HepG2 (cell line): ENCODE measurements around the gene ZNF621. TPM values are rescaled to one million over a fixed set of nuclear protein-coding genes. Genes with fewer than 3 reads are reported as not detected.

ENCODE experiments used
- ATF5 ChIP-seq: sonication (generic); formaldehyde crosslinking; IDR thresholded peaks from 2 replicates; pipeline ENCODE4 v1.4.0; 2020; ENCODE audit warnings: mild to moderate bottlenecking, low read depth, missing genetic modification reagents
- ATF7-NPFF ChIP-seq: sonication (generic); formaldehyde crosslinking; IDR thresholded peaks from 2 replicates; pipeline ENCODE4 v1.8.1; 2023; ENCODE audit warnings: mild to moderate bottlenecking, low read depth, missing genetic modification reagents, moderate library complexity
- FOXC1 ChIP-seq: sonication (generic); formaldehyde crosslinking; IDR thresholded peaks from 2 replicates; pipeline ENCODE4 v1.8.0; 2022; ENCODE audit warnings: mild to moderate bottlenecking, missing genetic modification reagents, borderline replicate concordance
- FOXO1 ChIP-seq: sonication (generic); formaldehyde crosslinking; IDR thresholded peaks from 2 replicates; pipeline ENCODE4 v1.4.0; 2020; ENCODE audit warnings: missing genetic modification reagents
- HDAC6 ChIP-seq: fragments of 200-600 bp; sonication (generic); IDR thresholded peaks from 2 replicates; pipeline ENCODE4 v1.7.0; 2017; ENCODE audit warnings: mild to moderate bottlenecking, antibody characterized with exemption, low read length, low read depth
- HMGA1 ChIP-seq: sonication (generic); formaldehyde crosslinking; conservative IDR thresholded peaks from 2 replicates; pipeline ENCODE4 v1.4.0; 2020; ENCODE audit warnings: missing genetic modification reagents
- MYNN ChIP-seq: sonication (generic); formaldehyde crosslinking; IDR thresholded peaks from 2 replicates; pipeline ENCODE4 v1.4.0; 2020; ENCODE audit warnings: mild to moderate bottlenecking, low read depth, missing genetic modification reagents
- SKI ChIP-seq: fragments of 450-650 bp; IDR thresholded peaks from one replicate; pipeline ENCODE4 v1.6.1; 2018; ENCODE audit warnings: mild to moderate bottlenecking; ENCODE audit not compliant: partially characterized antibody
- TCF7L2 ChIP-seq: IDR thresholded peaks from 2 replicates; pipeline ENCODE4 v1.6.1; 2011; ENCODE audit warnings: mild to moderate bottlenecking, low read depth, low read length, moderate library complexity
- THAP7 ChIP-seq: sonication (generic); formaldehyde crosslinking; IDR thresholded peaks from 2 replicates; pipeline ENCODE4 v1.8.1; 2023; ENCODE audit warnings: mild to moderate bottlenecking, missing genetic modification reagents
- ZBED4 ChIP-seq: sonication (generic); formaldehyde crosslinking; IDR thresholded peaks from 2 replicates; pipeline ENCODE4 v1.4.0; 2020; ENCODE audit warnings: missing genetic modification reagents, borderline replicate concordance
- ZBTB7B ChIP-seq: sonication (generic); formaldehyde crosslinking; IDR thresholded peaks from 2 replicates; pipeline ENCODE4 v1.4.0; 2020; ENCODE audit warnings: missing genetic modification reagents
- ZNF18 ChIP-seq: sonication (generic); formaldehyde crosslinking; IDR thresholded peaks from 2 replicates; pipeline ENCODE4 v1.8.0; 2022; ENCODE audit warnings: mild to moderate bottlenecking, missing genetic modification reagents; ENCODE audit not compliant: insufficient replicate concordance
- ZNF503 ChIP-seq: sonication (generic); formaldehyde crosslinking; IDR thresholded peaks from 2 replicates; pipeline ENCODE4 v1.4.0; 2020; ENCODE audit warnings: missing genetic modification reagents
- ZNF569 ChIP-seq: sonication (generic); formaldehyde crosslinking; IDR thresholded peaks from 2 replicates; pipeline ENCODE4 v1.5.0; 2020; ENCODE audit warnings: mild to moderate bottlenecking, missing genetic modification reagents, moderate library complexity, borderline replicate concordance
- ZNF800 ChIP-seq: sonication (generic); formaldehyde crosslinking; IDR thresholded peaks from 2 replicates; pipeline ENCODE4 v1.4.0; 2020; ENCODE audit warnings: missing genetic modification reagents
- ZNF816 ChIP-seq: sonication (generic); formaldehyde crosslinking; IDR thresholded peaks from 2 replicates; pipeline ENCODE4 v1.8.0; 2022; ENCODE audit warnings: missing genetic modification reagents, mild to moderate bottlenecking, borderline replicate concordance
- polyA plus RNA-seq, 8 experiments: library from polyadenylated mRNA; depleted of rRNA in 3 of 8; stranded (reverse) in 7 of 8; unstranded in 1 of 8; fragments of >200 nt; fragmentation: Illumina TruSeq in 4 of 8; extraction: Trizol in 4 of 8; gene quantifications; 2 replicates each; pipeline versions ENCODE4 v1.2.1 to v1.2.3, GENCODE V29; 2011 to 2016; ENCODE audit warnings: low read depth in 4 of 8, missing spikeins in 1 of 8, mixed read lengths in 1 of 8; ENCODE audit not compliant: insufficient read depth in 1 of 8
- total RNA-seq, 5 experiments: library from RNA; depleted of rRNA; stranded (reverse); fragments of >200 nt; fragmentation: Illumina TruSeq; extraction: Trizol; gene quantifications; 2 replicates each; pipeline ENCODE4 v1.2.3, GENCODE V29; 2016; ENCODE audit warnings: low read depth in 1 of 5

Gene ZNF621
- total and polyA plus RNA-seq, 2 of the 13 experiments (the other 11 are each of a cell fraction or from before 2014, with no cell fraction given) = 13.2 to 14.9 TPM

- TF ChIP-seq THAP7 (no peak), ZNF800 (CRISPR knock-in tag) (peak; percentile 60; the same call in 1 of the 2 replicates), ZBED4 (CRISPR knock-in tag) (peak; percentile 86; the same call in 1 of the 2 replicates), MYNN (CRISPR knock-in tag) (no peak), FOXO1 (CRISPR knock-in tag) (peak; percentile 58; the same call in 1 of the 2 replicates), HDAC6 (no peak), ZNF503 (CRISPR knock-in tag) (peak; percentile 81), SKI (peak; percentile 85), ATF7-NPFF (CRISPR knock-in tag) (peak; percentile 65; the same call in 1 of the 2 replicates), TCF7L2 (no peak), ATF5 (CRISPR knock-in tag) (no peak), ZBTB7B (CRISPR knock-in tag) (peak; percentile 91), ZNF816 (CRISPR knock-in tag) (no peak), FOXC1 (CRISPR knock-in tag) (peak; percentile 90), HMGA1 (CRISPR knock-in tag) (no peak), ZNF18 (CRISPR knock-in tag) (peak; percentile 44), ZNF569 (CRISPR knock-in tag) (no peak)
These were observed at the start of gene ZNF621 (continued) for GRCh38 chr3:40524568-40525285.
